OCI-LY7 (cell line): ENCODE data around the gene RASL11A. TPM values are rescaled to one million over a fixed set of nuclear protein-coding genes. Genes with fewer than 3 reads are reported as not detected.

Experiments used
- BruUV-seq: library from RNA; stranded (reverse); fragments of 400-500 nt; replicated peaks from 2 replicates; lab custom pipeline; 2021; lab: Mats Ljungman, UMichigan
- CTCF ChIA-PET: fragments of 300-600 bp; sonication (Branson Sonifier 250); formaldehyde crosslinking; loops from one replicate; lab custom pipeline; 2022; ENCODE audit warnings: antibody characterized with exemption; ENCODE audit not compliant: unreplicated experiment; lab: Charles Lee
- POLR2A ChIA-PET: fragments of 300-600 bp; sonication (Branson Sonifier 250); formaldehyde crosslinking; loops from one replicate; lab custom pipeline; 2022; ENCODE audit warnings: antibody characterized with exemption; lab: Charles Lee
- DNase-seq: peaks from one replicate; pipeline ENCODE4 v3.0.0-alpha.2; 2015; ENCODE audit warnings: low spot score
- H2AFZ ChIP-seq: fragments of 200-600 bp; sonication (generic), shearing (Covaris generic); 2 replicates; pipeline ENCODE4 v1.6.1; 2014; ENCODE audit warnings: mild to moderate bottlenecking, antibody characterized with exemption, low read length, moderate library complexity
- H3K27ac ChIP-seq: fragments of 200-600 bp; sonication (generic); 2 replicates; pipeline ENCODE4 v1.5.1; 2014; ENCODE audit warnings: mixed run types, low read depth, mild to moderate bottlenecking, moderate library complexity, low read length, inconsistent platforms; ENCODE audit not compliant: poor library complexity, severe bottlenecking
- H3K36me3 ChIP-seq: fragments of 200-600 bp; sonication (generic); 2 replicates; pipeline ENCODE4 v1.6.1; 2014; ENCODE audit warnings: mild to moderate bottlenecking, antibody characterized with exemption, low read length, moderate library complexity, mixed read lengths; ENCODE audit not compliant: insufficient read depth
- H3K4me1 ChIP-seq: fragments of 200-600 bp; sonication (generic); 2 replicates; pipeline ENCODE4 v1.5.1; 2014; ENCODE audit warnings: mild to moderate bottlenecking, low read length; ENCODE audit not compliant: insufficient read depth, poor library complexity, severe bottlenecking
- H3K4me2 ChIP-seq: fragments of 200-600 bp; sonication (generic); 2 replicates; pipeline ENCODE4 v1.6.1; 2014; ENCODE audit warnings: mild to moderate bottlenecking, low read length
- H3K4me3 ChIP-seq: fragments of 200-600 bp; sonication (generic); 2 replicates; pipeline ENCODE4 v1.5.1; 2014; ENCODE audit warnings: mild to moderate bottlenecking, low read depth, low read length; ENCODE audit not compliant: poor library complexity, severe bottlenecking
- H3K79me2 ChIP-seq: fragments of 200-600 bp; sonication (generic); 2 replicates; pipeline ENCODE4 v1.6.1; 2016; ENCODE audit warnings: low read depth, mild to moderate bottlenecking, low read length, moderate library complexity, mixed read lengths; ENCODE audit not compliant: insufficient read depth
- H3K9me2 ChIP-seq: fragments of 200-600 bp; sonication (generic); 2 replicates; pipeline ENCODE4 v1.6.1; 2016; ENCODE audit warnings: mild to moderate bottlenecking, low read length, mixed read lengths; ENCODE audit not compliant: insufficient read depth
- H3K9me3 ChIP-seq: fragments of 200-600 bp; sonication (generic); 2 replicates; pipeline ENCODE4 v1.6.1; 2014; ENCODE audit warnings: mild to moderate bottlenecking, mixed run types, low read length, mixed read lengths
- H4K20me1 ChIP-seq: fragments of 200-600 bp; sonication (generic); 2 replicates; pipeline ENCODE4 v1.6.1; 2014; ENCODE audit warnings: mild to moderate bottlenecking, antibody characterized with exemption, low read length, moderate library complexity, mixed read lengths; ENCODE audit not compliant: insufficient read depth
- EZH2phosphoT487 ChIP-seq: fragments of 200-600 bp; sonication (generic); IDR thresholded peaks from 2 replicates; pipeline ENCODE4 v1.6.1; 2018; ENCODE audit warnings: low read depth, borderline replicate concordance, mild to moderate bottlenecking, mixed run types, antibody characterized with exemption, low read length, moderate library complexity, mixed read lengths
- intact Hi-C: fragments of 100-400 bp; cut with micrococcal nuclease; formaldehyde crosslinking; loops from one replicate; pipeline ENCODE4 v1.10.0; 2022; ENCODE audit not compliant: unreplicated experiment
- total RNA-seq, 2 experiments: library from RNA; depleted of rRNA in 1 of 2; stranded (reverse); fragments of >200 nt in 1 of 2; shearing (Covaris generic) in 1 of 2; gene quantifications; 2 replicates each; pipeline ENCODE4 v1.2.3, GENCODE V29; 2014 to 2022
- TF ChIP-seq, protein P1 (sequence below): fragments of 200-600 bp; sonication (generic); conservative IDR thresholded peaks from 2 replicates; pipeline ENCODE4 v1.5.1; 2014; ENCODE audit warnings: mild to moderate bottlenecking, antibody characterized with exemption, low read length, moderate library complexity, mixed read lengths

Gene RASL11A
- total RNA-seq, 2 experiments from 2014 or later = 1.3 to 2.4 TPM

DNA sequence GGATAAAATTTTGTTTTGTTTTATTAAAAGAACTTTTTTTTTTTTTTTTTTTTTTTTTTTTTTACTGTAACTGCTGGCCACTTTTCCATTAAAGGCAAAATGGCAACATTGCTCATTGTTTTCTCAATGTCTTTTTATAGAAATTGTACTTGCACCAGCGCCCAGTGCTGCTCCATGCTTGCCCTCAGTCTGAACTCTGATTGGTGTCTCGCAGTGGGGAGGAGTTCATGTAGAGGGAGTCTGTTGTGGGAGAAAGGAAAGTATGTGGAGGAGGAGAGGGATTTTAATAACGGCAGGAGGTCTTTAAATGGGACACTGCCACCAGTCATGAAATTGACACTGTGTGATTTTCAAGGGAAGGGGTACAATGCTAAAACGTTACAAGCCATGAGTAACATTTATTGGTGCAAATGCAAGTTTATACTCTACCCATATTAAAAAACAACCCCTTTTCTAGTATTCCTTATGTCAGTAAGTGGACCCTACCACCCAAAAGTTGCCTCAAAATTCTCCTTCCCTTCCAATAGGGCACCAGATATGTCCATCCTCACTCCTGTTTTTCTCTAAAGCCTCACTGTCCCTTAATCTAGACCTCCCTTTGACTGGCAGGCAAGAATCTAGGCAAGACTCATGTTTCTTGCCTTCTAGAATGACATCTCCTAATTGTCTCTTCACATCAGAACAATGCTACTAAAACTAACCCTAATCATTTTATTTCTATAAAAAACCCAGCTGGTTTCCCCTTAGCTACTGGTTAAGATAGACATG, 3.2 kb downstream of the RASL11A start:
- Histone ChIP-seq H3K4me1 (peaks cover 8% of the 10 kb centered on the region), H3K4me2 (no peak overlapping the region), H3K27ac (no peak overlapping the region), H3K9me3 (no peaks in the 10 kb centered on the region), H3K79me2 (no peaks in the 10 kb centered on the region), H2AFZ (no peak overlapping the region), H3K36me3 (no peaks in the 10 kb centered on the region), H3K4me3 (no peak overlapping the region), H4K20me1 (0 out of 2 replicates have a peak, but pooled peaks cover 4% of the 10 kb centered on the region), H3K9me2 (no peaks in the 10 kb centered on the region)
- ChIA-PET POLR2A (interaction anchor here (1.0 to 1.7 kb wide), 3 partner anchors 9 to 327 kb away, joined by 3 to 5 read pairs (median 3); no protein-coding TSS in a partner anchor), CTCF (no interaction called here)
- intact Hi-C loops = loop anchor here (5.0 kb wide), 2 partner anchors 63 to 83 kb away; no protein-coding TSS in a partner anchor
- no peak for DNase-seq
- BruUV-seq = no TSS peak
- TF ChIP-seq EZH2phosphoT487 = no peak
- TF ChIP-seq, protein P1, sequence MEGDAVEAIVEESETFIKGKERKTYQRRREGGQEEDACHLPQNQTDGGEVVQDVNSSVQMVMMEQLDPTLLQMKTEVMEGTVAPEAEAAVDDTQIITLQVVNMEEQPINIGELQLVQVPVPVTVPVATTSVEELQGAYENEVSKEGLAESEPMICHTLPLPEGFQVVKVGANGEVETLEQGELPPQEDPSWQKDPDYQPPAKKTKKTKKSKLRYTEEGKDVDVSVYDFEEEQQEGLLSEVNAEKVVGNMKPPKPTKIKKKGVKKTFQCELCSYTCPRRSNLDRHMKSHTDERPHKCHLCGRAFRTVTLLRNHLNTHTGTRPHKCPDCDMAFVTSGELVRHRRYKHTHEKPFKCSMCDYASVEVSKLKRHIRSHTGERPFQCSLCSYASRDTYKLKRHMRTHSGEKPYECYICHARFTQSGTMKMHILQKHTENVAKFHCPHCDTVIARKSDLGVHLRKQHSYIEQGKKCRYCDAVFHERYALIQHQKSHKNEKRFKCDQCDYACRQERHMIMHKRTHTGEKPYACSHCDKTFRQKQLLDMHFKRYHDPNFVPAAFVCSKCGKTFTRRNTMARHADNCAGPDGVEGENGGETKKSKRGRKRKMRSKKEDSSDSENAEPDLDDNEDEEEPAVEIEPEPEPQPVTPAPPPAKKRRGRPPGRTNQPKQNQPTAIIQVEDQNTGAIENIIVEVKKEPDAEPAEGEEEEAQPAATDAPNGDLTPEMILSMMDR = no peak

DNA sequence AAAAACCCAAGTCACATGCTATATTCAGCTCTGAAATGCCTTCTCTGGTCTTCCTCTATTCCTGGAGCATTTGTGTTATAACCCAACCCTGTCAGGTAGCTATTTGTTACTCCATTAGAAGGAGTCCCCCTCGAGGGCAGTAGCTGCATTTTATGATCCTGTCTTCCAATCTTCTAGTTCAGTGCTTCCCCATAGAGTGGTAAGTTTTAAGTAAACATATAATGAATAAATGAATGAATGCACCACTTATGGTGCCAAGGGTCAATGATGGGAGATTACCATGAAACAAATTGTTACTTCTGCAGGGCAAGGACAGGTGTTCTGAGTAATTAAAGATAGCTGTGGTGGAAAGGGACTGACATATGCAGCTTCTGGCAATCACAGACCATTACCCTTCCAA, 4.0 kb downstream of the RASL11A start:
- Histone ChIP-seq H2AFZ (no peak overlapping the region), H3K79me2 (no peaks in the 10 kb centered on the region), H3K27ac (no peak overlapping the region), H4K20me1 (0 out of 2 replicates have a peak, but pooled peaks cover 4% of the 10 kb centered on the region), H3K9me3 (no peaks in the 10 kb centered on the region), H3K4me2 (no peak overlapping the region), H3K36me3 (no peaks in the 10 kb centered on the region), H3K4me1 (peaks cover 8% of the 10 kb centered on the region), H3K9me2 (no peaks in the 10 kb centered on the region), H3K4me3 (no peak overlapping the region)
- ChIA-PET CTCF (no interaction called here), POLR2A (interaction anchor here (0.9 to 1.7 kb wide), 4 partner anchors 9 to 327 kb away, joined by 3 to 5 read pairs (median 3); no protein-coding TSS in a partner anchor)
- no TSS peak for BruUV-seq
- no peak for DNase-seq
- TF ChIP-seq, protein P1 = 0 out of 2 replicates have a peak, but pooled peaks have one; percentile 14
- TF ChIP-seq EZH2phosphoT487 = no peak
- intact Hi-C loops = loop anchor here (5.0 kb wide), 2 partner anchors 63 to 83 kb away; no protein-coding TSS in a partner anchor
